PC-9 (cell line): ENCODE measurements around the gene C1orf216. TPM values are rescaled to one million over a fixed set of nuclear protein-coding genes. Genes with fewer than 3 reads are reported as not detected.

ENCODE experiments used
- Bru-seq: library from RNA; stranded (reverse); fragments of 400-500 nt; gene quantifications from one replicate; lab custom pipeline; 2021; lab: Mats Ljungman, UMichigan
- BruChase-seq, 2 experiments: library from RNA; stranded (reverse); fragments of 400-500 nt; gene quantifications; one replicate each; lab custom pipeline; 2021; lab: Mats Ljungman, UMichigan
- BruUV-seq: library from RNA; stranded (reverse); fragments of 400-500 nt; replicated peaks from 2 replicates; lab custom pipeline; 2021; lab: Mats Ljungman, UMichigan
- CTCF ChIA-PET: fragments of 300-600 bp; sonication (Branson Sonifier 250); formaldehyde crosslinking; loops from one replicate; lab custom pipeline; 2022; ENCODE audit warnings: antibody characterized with exemption; lab: Charles Lee
- POLR2A ChIA-PET: fragments of 300-600 bp; sonication (Branson Sonifier 250); formaldehyde crosslinking; loops from one replicate; lab custom pipeline; 2022; ENCODE audit warnings: antibody characterized with exemption; ENCODE audit not compliant: unreplicated experiment; lab: Charles Lee
- DNase-seq, 2 experiments: peaks; one replicate each; pipeline versions ENCODE4 v3.0.0 to v3.0.0-alpha.2; 2015 to 2022; ENCODE audit warnings: mixed read lengths in 1 of 2
- H2AFZ ChIP-seq: fragments of 200-600 bp; sonication (generic); 2 replicates; pipeline ENCODE4 v1.8.1; 2017; ENCODE audit warnings: antibody characterized with exemption
- H3F3A ChIP-seq: fragments of 200-600 bp; sonication (generic); 2 replicates; pipeline ENCODE4 v1.8.1; 2017; ENCODE audit warnings: antibody characterized with exemption, mild to moderate bottlenecking, low read depth; ENCODE audit not compliant: insufficient read depth
- H3K27ac ChIP-seq: fragments of 200-600 bp; sonication (generic); 2 replicates; pipeline ENCODE4 v1.6.1; 2016; ENCODE audit warnings: mixed run types
- H3K27me3 ChIP-seq: fragments of 200-600 bp; sonication (generic); 2 replicates; pipeline ENCODE4 v1.6.1; 2016; ENCODE audit warnings: low read depth, mixed run types; ENCODE audit not compliant: insufficient read depth
- H3K36me3 ChIP-seq: fragments of 200-600 bp; sonication (generic); 2 replicates; pipeline ENCODE4 v1.6.1; 2016; ENCODE audit warnings: low read depth, mixed run types
- H3K4me1 ChIP-seq: fragments of 200-600 bp; sonication (generic); replicated peaks from 2 replicates; pipeline ENCODE4 v1.6.1; 2016; ENCODE audit warnings: mixed run types; ENCODE audit not compliant: insufficient read depth
- H3K4me2 ChIP-seq: fragments of 200-600 bp; sonication (generic); 2 replicates; pipeline ENCODE4 v1.6.1; 2017; ENCODE audit warnings: mixed run types
- H3K4me3 ChIP-seq: fragments of 200-600 bp; sonication (generic); 2 replicates; pipeline ENCODE4 v1.6.1; 2016; ENCODE audit warnings: mixed run types
- H3K79me2 ChIP-seq: fragments of 200-600 bp; sonication (generic); 2 replicates; pipeline ENCODE4 v1.6.1; 2017; ENCODE audit warnings: low read depth, mixed run types
- H3K9me2 ChIP-seq: fragments of 200-600 bp; sonication (generic); 2 replicates; pipeline ENCODE4 v1.8.1; 2017; ENCODE audit warnings: mild to moderate bottlenecking; ENCODE audit not compliant: insufficient read depth
- H3K9me3 ChIP-seq: fragments of 200-600 bp; sonication (generic); 2 replicates; pipeline ENCODE4 v1.8.1; 2016; ENCODE audit warnings: low read depth; ENCODE audit not compliant: insufficient read depth
- H4K20me1 ChIP-seq: fragments of 200-600 bp; sonication (generic); 2 replicates; pipeline ENCODE4 v1.8.1; 2017; ENCODE audit not compliant: insufficient read depth
- CTCF ChIP-seq: fragments of 200-600 bp; sonication (generic); conservative IDR thresholded peaks from 2 replicates; pipeline ENCODE4 v1.6.1; 2017; ENCODE audit warnings: mixed run types, antibody characterized with exemption, mild to moderate bottlenecking, moderate library complexity
- EZH2 ChIP-seq: fragments of 200-600 bp; sonication (generic); IDR thresholded peaks from 2 replicates; pipeline ENCODE4 v1.8.0; 2017; ENCODE audit warnings: antibody characterized with exemption, low read depth
- intact Hi-C: fragments of 100-400 bp; cut with micrococcal nuclease; formaldehyde crosslinking; loops from one replicate; pipeline ENCODE4 v1.10.0; 2022; ENCODE audit not compliant: unreplicated experiment
- long read RNA-seq: library from polyadenylated mRNA; stranded (forward); transcript quantifications from one replicate; pipeline ENCODE4 v2.0.0, GENCODE V29; 2022
- total RNA-seq: library from RNA; stranded (reverse); gene quantifications from 2 replicates; pipeline ENCODE4 v1.2.3, GENCODE V29; 2021

The C1orf216 gene
- total RNA-seq (7.6 and 9.9 TPM in 2 replicates), Bru-seq, nascent RNA (percentile 54 among the genes with signal in this experiment), BruChase-seq, experiment 1, labeled RNA remaining after a 2-hour chase (percentile 62 among the genes with signal in this experiment), BruChase-seq, experiment 2, labeled RNA remaining after a 6-hour chase (percentile 68 among the genes with signal in this experiment)
- long read RNA-seq, partial matches to known transcripts: 0 of 7 reads
- long read RNA-seq, other reads (novel, unspliced or antisense): 3 of 7 reads

DNA sequence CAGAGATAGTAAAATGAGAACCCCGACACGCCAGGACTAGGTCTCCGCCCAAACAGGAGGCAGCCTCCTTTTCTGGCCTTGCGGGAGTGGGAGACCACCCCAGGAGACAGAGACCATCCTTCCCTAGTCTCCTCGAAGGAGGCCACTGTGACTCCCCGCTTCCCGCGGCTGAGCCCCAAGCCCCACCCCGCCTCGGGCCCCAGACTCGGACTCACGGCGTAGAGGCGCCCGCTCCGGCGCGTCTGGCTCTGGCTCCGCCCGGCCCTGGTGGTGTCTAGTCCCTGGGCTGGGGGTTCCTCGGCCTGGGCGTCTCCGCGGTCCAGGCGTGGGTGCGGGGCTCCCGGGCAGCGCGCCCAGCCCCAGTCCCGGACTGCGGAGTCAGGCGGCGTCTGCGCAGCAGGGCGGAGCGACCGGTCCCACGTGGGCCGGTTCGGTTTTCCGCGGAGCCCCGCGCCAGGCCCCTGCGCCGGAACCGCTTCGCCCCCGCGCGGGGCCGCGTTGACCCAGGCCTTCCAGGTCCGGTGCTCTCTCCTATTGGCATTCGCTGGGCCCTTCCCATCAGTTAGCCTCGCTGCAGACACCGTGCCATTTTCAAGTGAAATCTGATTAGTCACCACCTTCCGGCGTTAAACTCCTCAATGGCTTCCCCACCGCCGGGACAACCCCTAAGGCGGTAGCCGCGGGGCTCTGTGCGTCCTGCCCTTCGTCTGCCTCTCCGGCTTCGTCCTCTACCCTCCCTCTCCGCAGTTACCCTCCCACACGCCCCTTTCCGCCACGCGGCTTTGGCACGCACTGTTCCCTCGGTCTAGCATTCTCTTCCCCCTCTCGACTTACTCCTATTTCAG lies at the start of gene C1orf216:
TSS of gene C1orf216 (minus strand) at position 393 of the 845 bp plus-strand sequence. CDS start 2,563 bp downstream, outside the sequence.
- no peaks in the 10 kb centered on the region for H3K4me1 ChIP-seq
- peak within 1 kb of the TSS; percentile 75 for H3K4me3 ChIP-seq
- no peaks in the 10 kb centered on the region for H3K9me3 ChIP-seq
- peak within 1 kb of the TSS; percentile 95 for H2AFZ ChIP-seq
- H4K20me1 ChIP-seq: no peaks in the 10 kb centered on the region
- H3K36me3 ChIP-seq: no peaks in the 10 kb centered on the region
- TSS peak; percentile 58 for BruUV-seq
- H3K9me2 ChIP-seq: no peaks in the 10 kb centered on the region
- peak in 1 of 2 experiments; percentile 68 for DNase-seq
- H3K79me2 ChIP-seq: no peaks in the 10 kb centered on the region
- peaks cover 8% of the 10 kb centered on the region for H3F3A ChIP-seq
- H3K27me3 ChIP-seq: no peaks in the 10 kb centered on the region
- ChIA-PET POLR2A (no interaction called here), CTCF (interaction anchor here (0.5 kb wide), 1 partner anchor 866 kb away, joined by 4 read pairs; no protein-coding TSS in a partner anchor)
- intact Hi-C loops: loop anchor here (5.0 kb wide), 1 partner anchor 76 kb away; the partner anchor contains the start of gene PSMB2
- TF ChIP-seq EZH2 (no peak), CTCF (no peak)
- H3K27ac ChIP-seq: no peak within 1 kb of the TSS
- H3K4me2 ChIP-seq: peak within 1 kb of the TSS; percentile 76

DNA sequence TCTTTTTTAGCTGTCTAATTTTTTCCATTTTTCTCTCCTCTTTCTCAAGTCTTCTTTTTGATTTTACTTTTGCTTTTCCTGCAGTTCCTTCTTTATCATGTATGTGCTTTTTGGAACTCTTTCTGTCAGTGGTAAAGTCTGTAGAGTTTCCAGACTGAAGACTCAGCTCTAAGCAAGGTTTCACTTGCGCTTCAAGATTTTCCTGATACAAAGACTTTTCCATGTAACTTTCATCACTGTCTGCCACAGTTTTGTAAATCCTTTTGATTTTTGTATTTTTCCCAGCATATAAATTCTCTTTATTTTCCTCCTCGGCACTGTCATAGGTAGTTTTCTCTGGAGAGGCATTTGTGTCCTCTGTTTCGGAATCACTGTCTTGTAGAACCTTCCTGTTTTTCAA lies 45.6 kb upstream of the C1orf216 start:
- no TSS peak for BruUV-seq
- POLR2A ChIA-PET: interaction anchor here (0.7 kb wide), 1 partner anchor 317 kb away, joined by 6 read pairs; no protein-coding TSS in a partner anchor
- intact Hi-C loops: no loop called here
- no peaks in the 10 kb centered on the region for H3K27me3 ChIP-seq
- no peaks in the 10 kb centered on the region for H3K36me3 ChIP-seq
- no peaks in the 10 kb centered on the region for H3F3A ChIP-seq
- no peaks in the 10 kb centered on the region for H3K9me3 ChIP-seq
- H2AFZ ChIP-seq: no peak overlapping the region
- TF ChIP-seq CTCF: no peak
- no peak for TF ChIP-seq EZH2
- H3K27ac ChIP-seq: no peak overlapping the region
- H3K79me2 ChIP-seq: peaks cover 13% of the 10 kb centered on the region
- H3K4me2 ChIP-seq: no peak overlapping the region
- CTCF ChIA-PET: interaction anchor here (0.7 kb wide), 1 partner anchor 216 kb away, joined by 3 read pairs; no protein-coding TSS in a partner anchor
- no peaks in the 10 kb centered on the region for H4K20me1 ChIP-seq
- H3K9me2 ChIP-seq: no peaks in the 10 kb centered on the region
- no peak overlapping the region for H3K4me3 ChIP-seq
- peaks cover 5% of the 10 kb centered on the region; the same call in 1 of the 2 replicates for H3K4me1 ChIP-seq
- DNase-seq: no peak

- Histone ChIP-seq H3K9me3 (no peaks in the 10 kb centered on the region), H4K20me1 (no peaks in the 10 kb centered on the region), H2AFZ (no peak overlapping the region), H3K36me3 (no peaks in the 10 kb centered on the region), H3K27me3 (no peaks in the 10 kb centered on the region), H3K4me1 (no peaks in the 10 kb centered on the region), H3F3A (no peaks in the 10 kb centered on the region), H3K9me2 (no peaks in the 10 kb centered on the region), H3K79me2 (peaks cover 8% of the 10 kb centered on the region; the same call in 1 of the 2 replicates), H3K4me3 (no peak overlapping the region), H3K27ac (no peak overlapping the region), H3K4me2 (no peak overlapping the region)
- ChIA-PET CTCF (no interaction called here), POLR2A (no interaction called here)
- intact Hi-C loops: no loop called here
- no TSS peak for BruUV-seq
- no peak for DNase-seq
- TF ChIP-seq EZH2 (no peak), CTCF (no peak)
Measured at GRCh38 chr1:35763201-35763600, 44.5 kb upstream of the C1orf216 start.
